GM19328 (cell line): ENCODE measurements around the gene TRAK1.
"Not testable (repeated sequence)": the region's sequence is repeated elsewhere in the genome, so short reads cannot be mapped to it uniquely, and the experiment has no call there.

Experiments
- ATAC-seq: cut with Tn5 transposase; IDR thresholded peaks from one replicate; pipeline ENCODE4 v1.9.1; 2021; ENCODE audit warnings: mild to moderate bottlenecking, moderate library complexity; ENCODE audit not compliant: unreplicated experiment

Gene TRAK1

DNA sequence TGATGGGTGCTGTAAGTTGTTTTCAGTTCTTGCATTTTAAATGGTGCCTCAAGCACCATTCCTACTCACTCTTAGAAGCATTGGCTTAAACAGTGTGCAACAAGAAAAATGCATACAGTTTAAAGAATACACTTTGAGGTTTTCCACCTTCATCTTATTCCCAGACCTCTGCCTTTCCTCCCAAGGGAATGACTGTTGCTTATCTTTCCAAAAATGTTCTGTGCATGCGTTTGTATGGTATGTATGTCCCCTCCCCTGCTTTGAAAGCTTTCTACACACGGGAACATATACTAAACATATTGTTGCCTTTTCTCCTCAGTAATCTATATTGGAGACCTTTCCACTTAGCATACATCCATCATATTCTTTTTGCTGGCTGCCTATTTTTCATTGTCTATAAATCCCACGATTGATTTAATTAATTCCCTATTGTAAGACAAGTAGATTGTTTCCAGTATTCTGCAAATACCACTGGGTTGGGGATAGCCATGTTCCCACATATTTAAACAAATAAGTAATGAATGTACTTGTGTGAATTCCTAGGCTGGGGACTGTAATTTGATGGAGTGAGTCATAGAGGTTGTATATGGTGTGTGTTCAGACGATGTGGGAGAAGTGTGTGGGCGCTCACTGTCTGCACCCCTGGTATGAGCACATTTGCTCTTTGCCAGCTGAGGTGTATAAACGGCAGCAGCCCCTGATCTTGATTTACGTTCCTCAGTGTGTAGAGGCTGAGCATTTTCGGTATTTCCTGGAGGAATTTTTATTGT is 5.8 kb downstream of the TRAK1 start:
- no peak for ATAC-seq

GRCh38 chr3:42097566-42097946 is 6.4 kb downstream of the TRAK1 start:
- no peak for ATAC-seq

DNA sequence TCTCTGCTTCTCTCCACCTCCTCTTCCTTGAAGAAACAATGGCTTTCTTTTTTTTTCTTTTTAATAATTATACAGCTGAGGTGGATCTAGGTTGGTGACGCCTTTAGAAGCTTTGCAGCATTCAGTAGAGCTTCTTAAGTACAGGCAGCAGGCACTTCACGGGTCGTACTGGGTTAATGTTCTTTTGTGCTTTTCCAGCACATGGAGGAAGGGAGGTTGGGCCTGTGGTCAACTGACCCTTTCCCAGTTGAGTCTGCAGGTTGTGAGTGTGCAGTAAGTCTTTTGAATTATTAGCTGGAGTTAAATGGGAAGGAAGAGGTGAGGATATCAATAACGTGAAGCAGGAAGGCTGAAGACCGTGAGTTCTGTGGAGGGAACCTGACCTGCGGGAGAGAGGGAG is 7.0 kb downstream of the TRAK1 start:
- ATAC-seq: no peak

DNA sequence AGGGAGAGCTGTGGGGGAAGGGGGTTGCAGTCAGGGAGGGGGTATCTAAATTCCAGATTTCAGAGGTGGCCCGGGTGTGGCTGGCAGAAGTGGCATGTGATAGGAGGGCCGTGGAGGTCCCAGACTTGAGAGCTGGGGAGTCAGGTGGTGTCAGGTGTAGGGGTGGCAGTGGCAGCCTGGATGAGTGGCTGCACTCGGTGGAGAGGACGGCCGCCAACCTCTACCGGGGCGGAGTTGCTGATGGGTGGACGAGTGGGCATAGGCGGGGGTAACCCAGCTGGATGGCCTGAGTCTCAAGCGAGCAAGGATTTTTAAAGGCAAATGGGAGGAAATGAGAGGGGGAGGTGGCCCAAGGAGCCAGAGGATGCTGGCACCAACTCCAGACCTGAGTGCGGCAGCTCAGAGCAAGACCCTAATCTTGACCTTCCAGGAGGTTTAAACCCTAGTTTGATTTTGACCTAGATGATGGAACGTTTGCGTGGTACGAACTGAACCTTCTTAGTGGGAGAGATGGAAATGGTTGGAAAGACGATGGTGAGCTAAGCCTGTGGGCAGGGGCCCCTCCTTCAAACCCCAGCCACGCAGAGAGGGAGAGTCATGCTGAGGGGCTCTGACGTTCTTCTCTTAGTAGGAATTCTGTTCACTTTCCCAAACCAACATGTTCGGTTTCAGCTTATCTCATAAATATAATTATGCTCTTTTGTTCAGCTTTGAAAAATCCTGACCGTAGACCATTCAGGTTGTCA is 8.0 kb downstream of the TRAK1 start:
- ATAC-seq: no peak

- no peak for ATAC-seq
Observed at GRCh38 chr3:42101048-42101447, 9.9 kb downstream of the TRAK1 start.

- no peak for ATAC-seq
Observed at GRCh38 chr3:42101481-42101880, 10.3 kb downstream of the TRAK1 start.

- ATAC-seq: no peak
Observed at GRCh38 chr3:42102571-42102970, 11.4 kb downstream of the TRAK1 start.

- ATAC-seq: not testable (repeated sequence)
Observed at GRCh38 chr3:42103921-42104665, 12.9 kb downstream of the TRAK1 start.

DNA sequence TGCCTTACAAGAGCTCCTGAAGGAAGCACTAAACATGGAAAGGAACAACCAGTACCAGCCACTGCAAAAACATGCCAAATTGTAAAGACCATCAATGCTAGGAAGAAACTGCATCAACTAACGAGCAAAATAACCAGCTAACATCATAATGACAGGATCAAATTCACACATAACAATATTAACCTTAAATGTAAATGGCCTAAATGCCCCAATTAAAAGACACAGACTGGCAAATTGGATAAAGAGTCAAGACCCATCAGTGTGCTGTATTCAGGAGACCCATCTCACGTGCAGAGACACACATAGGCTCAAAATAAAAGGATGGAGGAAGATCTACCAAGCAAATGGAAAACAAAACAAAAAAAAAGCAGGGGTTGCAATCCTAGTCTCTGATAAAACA is 14.8 kb downstream of the TRAK1 start:
- not testable (repeated sequence) for ATAC-seq

DNA sequence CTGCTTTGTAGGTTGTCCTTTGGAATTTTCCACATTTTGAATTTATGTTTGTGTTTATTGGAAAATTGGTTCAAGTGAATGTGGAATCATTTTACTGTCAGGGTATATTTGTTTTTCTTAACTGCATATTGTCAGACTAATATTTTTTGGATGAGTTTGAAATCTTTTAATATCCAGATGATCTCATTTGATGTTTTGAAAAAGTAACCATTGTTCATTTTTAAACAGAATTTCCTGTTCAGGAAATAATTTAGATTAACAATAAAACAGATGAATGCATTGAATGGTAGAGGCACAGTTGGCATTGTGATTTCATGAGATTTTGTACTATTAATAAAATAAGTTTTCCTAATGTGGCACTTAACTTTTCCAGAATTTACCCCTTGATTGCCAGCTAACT is 15.5 kb downstream of the TRAK1 start:
- no peak for ATAC-seq

- ATAC-seq: no peak
Observed at GRCh38 chr3:42110631-42111030, 19.5 kb downstream of the TRAK1 start.

- ATAC-seq: no peak
Observed at GRCh38 chr3:42114130-42114725, 23.1 kb downstream of the TRAK1 start.

DNA sequence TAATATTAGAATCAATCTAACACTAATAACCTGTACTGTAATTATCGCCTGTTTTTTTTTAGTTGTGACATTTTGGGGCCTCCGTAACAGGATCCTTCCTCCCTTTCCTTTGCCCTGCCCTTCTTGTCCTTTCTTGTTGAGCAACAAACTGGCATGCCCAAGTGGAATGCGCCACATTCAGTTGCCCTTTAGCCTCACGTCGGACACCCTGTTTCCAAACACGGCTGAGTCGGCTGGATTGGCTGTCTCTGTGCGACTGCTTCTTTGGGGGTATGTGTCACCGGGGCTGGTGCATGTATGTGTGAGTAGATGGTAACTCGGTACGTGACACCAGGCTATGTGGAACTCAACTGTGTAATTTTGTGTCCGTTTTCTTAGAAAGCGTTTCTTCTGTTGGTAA is 24.1 kb downstream of the TRAK1 start:
- no peak for ATAC-seq

DNA sequence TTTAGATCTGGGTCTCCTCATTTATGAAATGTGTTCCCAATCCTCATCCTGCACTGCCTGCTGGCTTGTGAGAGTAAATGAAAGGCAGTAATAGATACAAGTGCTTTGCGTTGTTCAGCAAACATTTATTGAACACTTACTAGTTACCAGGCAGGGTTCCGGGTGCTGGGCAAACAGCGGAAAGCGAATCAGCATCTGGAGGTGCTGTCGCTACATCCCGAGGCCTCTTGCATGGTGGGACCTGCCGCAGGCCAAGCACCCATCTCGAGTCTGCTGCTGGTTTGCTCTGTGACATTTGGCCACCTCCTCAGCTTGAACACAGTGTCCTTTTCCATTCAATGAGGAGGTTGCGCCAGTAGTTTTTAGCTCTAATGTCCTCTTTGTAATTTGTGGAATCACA is 24.8 kb downstream of the TRAK1 start:
- no peak for ATAC-seq

GRCh38 chr3:42116466-42116865 is 25.3 kb downstream of the TRAK1 start:
- ATAC-seq: no peak

DNA sequence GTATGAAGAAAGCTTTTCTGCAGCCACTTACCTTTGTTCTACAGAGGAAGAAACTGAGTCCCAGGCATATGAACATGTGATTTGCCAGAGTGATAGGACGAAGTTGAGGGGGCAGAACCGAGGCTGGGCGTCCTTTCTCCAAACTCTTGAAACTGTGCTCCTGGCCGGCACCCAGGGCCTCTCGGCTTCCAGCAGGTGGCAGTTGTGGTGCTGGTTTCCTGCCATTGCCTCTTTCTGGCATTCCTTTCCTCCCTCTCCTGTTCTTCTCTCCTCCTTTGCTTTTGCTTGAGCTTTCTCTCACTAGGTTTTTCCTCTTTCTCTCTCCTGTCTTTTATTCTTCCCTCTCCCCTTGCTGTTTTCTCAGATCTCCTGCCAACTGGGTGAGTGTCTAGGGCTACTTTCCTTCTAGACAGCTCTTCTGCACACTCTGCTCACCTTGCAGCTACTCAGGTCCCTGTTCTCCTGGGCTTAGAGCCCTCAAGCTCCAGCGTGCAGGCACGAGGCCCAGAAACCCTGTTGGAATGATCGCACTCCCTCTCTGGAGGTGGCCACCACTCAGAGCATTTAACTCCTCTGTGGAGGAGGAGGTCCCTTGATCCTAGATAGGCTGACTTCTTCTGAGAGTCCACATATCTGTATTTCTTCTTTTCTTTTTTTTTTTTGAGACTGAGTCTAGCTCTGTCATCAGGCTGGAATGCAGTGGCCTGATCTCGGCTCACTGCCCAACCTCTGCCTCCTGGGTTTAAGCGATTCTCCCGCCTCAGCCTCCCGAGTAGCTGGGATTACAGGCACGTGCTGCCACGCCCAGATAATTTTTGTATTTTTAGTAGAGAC is 26.2 kb downstream of the TRAK1 start:
- no peak for ATAC-seq

GRCh38 chr3:42118762-42119361 is 27.7 kb downstream of the TRAK1 start:
- peak; percentile 56 for ATAC-seq

GRCh38 chr3:42119561-42120355 is 28.6 kb downstream of the TRAK1 start:
- ATAC-seq: no peak

DNA sequence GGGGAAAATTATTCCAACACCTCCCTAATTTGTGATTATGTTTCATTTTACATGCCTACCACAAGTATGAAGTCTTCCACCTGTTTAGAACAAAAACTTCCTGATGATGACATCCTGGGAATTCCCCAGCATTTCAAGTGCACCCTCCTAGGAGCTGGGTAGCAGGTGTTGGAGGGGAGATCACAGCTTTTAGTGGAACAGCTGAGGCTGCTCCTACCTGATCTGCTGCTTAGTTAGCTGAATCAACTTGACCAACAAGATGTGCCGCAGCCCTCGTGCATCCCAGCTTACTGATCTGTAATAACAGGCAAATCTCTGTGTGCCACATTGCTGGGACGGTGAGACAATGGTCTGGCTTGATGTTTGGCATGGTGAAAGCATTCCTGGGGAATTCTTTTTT is 29.7 kb downstream of the TRAK1 start:
- no peak for ATAC-seq
